Trophoblast cell (in vitro differentiated cells and primary cell): ENCODE data around the gene KRTAP29-1.
"Not testable (repeated sequence)": the region's sequence is repeated elsewhere in the genome, so short reads cannot be mapped to it uniquely, and the experiment has no call there.

Experiments
- DNase-seq, 2 donors: peaks; one replicate each; pipeline ENCODE4 v3.0.0-alpha.2; 2016
- H2AFZ ChIP-seq: 2 replicates; pipeline ENCODE4 v1.6.1; 2013; ENCODE audit warnings: low read length, moderate library complexity, mild to moderate bottlenecking; ENCODE audit not compliant: insufficient read depth, poor library complexity
- H2AK5ac ChIP-seq: 2 replicates; pipeline ENCODE4 v1.6.1; 2013; ENCODE audit warnings: mild to moderate bottlenecking, low read length
- H2BK120ac ChIP-seq: 2 replicates; pipeline ENCODE4 v1.6.1; 2013; ENCODE audit warnings: low read length, mild to moderate bottlenecking, moderate library complexity; ENCODE audit not compliant: insufficient read depth, poor library complexity
- H2BK12ac ChIP-seq: 2 replicates; pipeline ENCODE4 v1.6.1; 2013; ENCODE audit warnings: mild to moderate bottlenecking, low read length, moderate library complexity
- H2BK5ac ChIP-seq: 2 replicates; pipeline ENCODE4 v1.6.1; 2013; ENCODE audit warnings: low read length, low read depth, moderate library complexity, mild to moderate bottlenecking; ENCODE audit not compliant: poor library complexity
- H3K14ac ChIP-seq: 2 replicates; pipeline ENCODE4 v1.6.1; 2013; ENCODE audit warnings: mild to moderate bottlenecking, low read length
- H3K18ac ChIP-seq: 2 replicates; pipeline ENCODE4 v1.6.1; 2013; ENCODE audit warnings: mild to moderate bottlenecking, low read length
- H3K23ac ChIP-seq: 2 replicates; pipeline ENCODE4 v1.6.1; 2013; ENCODE audit warnings: low read length
- H3K27ac ChIP-seq: 2 replicates; pipeline ENCODE4 v1.5.1; 2013; ENCODE audit warnings: low read depth, mild to moderate bottlenecking, inconsistent platforms, low read length, moderate library complexity
- H3K27me3 ChIP-seq: 2 replicates; pipeline ENCODE4 v1.6.1; 2013; ENCODE audit warnings: inconsistent platforms, mild to moderate bottlenecking, low read length, moderate library complexity; ENCODE audit not compliant: insufficient read depth
- H3K36me3 ChIP-seq, 2 experiments: 1 replicate in 1 of 2; 2 replicates in 1 of 2; pipeline ENCODE4 v1.6.1; 2013; ENCODE audit warnings: low read length in 2 of 2, mild to moderate bottlenecking in 2 of 2, moderate library complexity in 1 of 2; ENCODE audit not compliant: insufficient read depth in 2 of 2, control insufficient read depth in 1 of 2
- H3K4ac ChIP-seq: 2 replicates; pipeline ENCODE4 v1.6.1; 2013; ENCODE audit warnings: low read depth, mild to moderate bottlenecking, low read length, moderate library complexity
- H3K4me1 ChIP-seq, 2 experiments: 1 replicate in 1 of 2; 2 replicates in 1 of 2; pipeline ENCODE4 v1.6.1; 2013; ENCODE audit warnings: low read length in 2 of 2, mild to moderate bottlenecking in 2 of 2, moderate library complexity in 1 of 2; ENCODE audit not compliant: insufficient read depth in 2 of 2, control insufficient read depth in 1 of 2
- H3K4me2 ChIP-seq: 2 replicates; pipeline ENCODE4 v1.6.1; 2013; ENCODE audit warnings: inconsistent platforms, mild to moderate bottlenecking, low read length, moderate library complexity
- H3K4me3 ChIP-seq: 2 replicates; pipeline ENCODE4 v1.5.1; 2013; ENCODE audit warnings: mild to moderate bottlenecking, low read depth, low read length, inconsistent platforms
- H3K79me1 ChIP-seq: one replicate; pipeline ENCODE4 v1.6.1; 2013; ENCODE audit warnings: low read length
- H3K79me2 ChIP-seq: 2 replicates; pipeline ENCODE4 v1.6.1; 2013; ENCODE audit warnings: low read length, mild to moderate bottlenecking; ENCODE audit not compliant: control insufficient read depth, insufficient read depth, poor library complexity
- H3K9ac ChIP-seq: 2 replicates; pipeline ENCODE4 v1.6.1; 2013; ENCODE audit warnings: mild to moderate bottlenecking, low read length
- H3K9me3 ChIP-seq: 2 replicates; pipeline ENCODE4 v1.6.1; 2013; ENCODE audit warnings: low read depth, mild to moderate bottlenecking, control low read depth, inconsistent platforms, low read length; ENCODE audit not compliant: insufficient read depth
- H4K12ac ChIP-seq: 2 replicates; pipeline ENCODE4 v1.6.1; 2013; ENCODE audit warnings: low read depth, mild to moderate bottlenecking, low read length, moderate library complexity
- H4K8ac ChIP-seq: 2 replicates; pipeline ENCODE4 v1.6.1; 2013; ENCODE audit warnings: low read depth, mild to moderate bottlenecking, low read length, moderate library complexity
- H4K91ac ChIP-seq: one replicate; pipeline ENCODE4 v1.6.1; 2013; ENCODE audit warnings: low read depth, mild to moderate bottlenecking, low read length, moderate library complexity
- WGBS: extraction: QIAGEN DNeasy Blood & Tissue Kit; methylation state at CpG from one replicate; pipeline ENCODE4 v1.1.7; 2013; ENCODE audit warnings: missing lambda C conversion rate; ENCODE audit not compliant: insufficient read length, insufficient coverage; ENCODE audit errors: extremely low coverage; 5-methylcytosine and 5-hydroxymethylcytosine counted together

The KRTAP29-1 gene

DNA sequence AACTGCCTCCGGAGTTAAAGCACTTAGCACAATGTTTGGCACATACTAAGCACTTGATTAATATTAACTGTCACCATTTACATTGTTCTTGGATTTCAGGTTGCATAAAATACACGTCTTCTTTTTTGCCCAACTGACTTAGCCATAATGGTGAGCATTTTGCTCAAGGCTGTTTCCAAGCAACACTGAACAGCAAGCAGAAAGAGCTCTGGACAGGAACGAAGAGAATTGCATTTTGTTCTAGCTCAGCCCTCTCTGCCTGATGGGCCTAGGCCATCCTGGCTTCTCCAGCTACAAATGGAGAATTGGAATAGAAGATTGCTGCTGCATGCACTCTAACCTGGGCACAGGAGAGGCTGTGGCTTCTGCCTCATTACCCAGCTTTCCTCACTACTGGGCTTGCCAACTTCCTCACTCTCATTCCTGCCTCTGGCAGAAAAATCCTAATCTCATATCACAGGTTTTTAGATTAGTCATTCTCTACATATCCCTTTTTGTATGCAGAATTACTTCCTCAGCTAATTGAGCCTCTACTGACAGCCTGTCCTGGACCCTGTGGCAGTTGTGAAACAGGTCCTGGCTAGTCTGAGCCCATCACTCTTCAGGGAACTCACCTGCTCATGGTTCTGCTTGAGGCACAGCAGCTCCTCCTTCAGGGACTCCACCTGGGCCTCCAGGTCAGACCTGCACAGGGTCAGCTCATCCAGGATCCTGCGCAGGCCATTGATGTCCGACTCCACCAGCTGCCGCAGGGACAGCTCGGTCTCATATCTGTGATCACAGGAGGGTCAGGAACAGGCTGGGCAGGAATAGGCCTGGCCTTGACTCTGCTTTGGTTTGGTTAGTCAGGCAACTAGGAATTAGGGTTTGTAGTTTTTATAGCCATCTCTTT, 45.5 kb upstream of the KRTAP29-1 start:
- Histone ChIP-seq H3K79me1 (peaks cover 3% of the 10 kb centered on the region), H3K27ac (no peak overlapping the region), H3K27me3 (no peaks in the 10 kb centered on the region), H2BK5ac (no peak overlapping the region), H3K14ac (no peak overlapping the region), H3K9me3 (no peaks in the 10 kb centered on the region), H2BK120ac (no peak overlapping the region), H4K8ac (no peak overlapping the region), H3K9ac (no peak overlapping the region), H3K4me3 (no peak overlapping the region), H3K79me2 (no peaks in the 10 kb centered on the region), H4K91ac (no peak overlapping the region), H2AK5ac (no peak overlapping the region), H2BK12ac (no peak overlapping the region), H2AFZ (no peak overlapping the region), H3K18ac (no peak overlapping the region), H3K23ac (no peak overlapping the region), H3K4me2 (no peak overlapping the region), H3K36me3 (no peaks in the 10 kb centered on the region), H3K4me1 (no peaks in the 10 kb centered on the region), H4K12ac (no peak overlapping the region), H3K4ac (no peak overlapping the region)
- no CpG with 5 or more reads among the region's 7 CpGs for WGBS
- peak; percentile 77 to 81 for DNase-seq

DNA sequence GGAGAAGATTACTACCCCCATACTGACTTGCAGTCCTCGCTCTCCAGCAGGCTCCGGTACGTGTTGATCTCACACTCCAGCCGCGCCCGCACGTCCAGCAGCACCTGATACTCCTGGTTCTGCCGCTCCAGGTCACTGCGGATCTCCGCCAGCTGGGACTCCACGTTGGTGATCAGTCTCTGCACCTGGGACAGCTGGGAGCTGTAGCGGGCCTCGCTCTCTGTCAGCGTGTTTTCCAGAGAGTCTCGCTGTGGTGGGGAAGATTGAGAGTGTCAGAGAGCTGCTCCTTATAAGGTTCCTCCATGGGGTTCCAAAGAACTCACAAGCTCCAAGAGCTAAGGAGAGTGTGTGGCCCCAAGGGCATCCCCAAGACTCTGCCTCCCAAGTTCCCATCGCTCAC, 43.8 kb upstream of the KRTAP29-1 start:
- not testable (repeated sequence) for H3K9ac ChIP-seq, H2BK5ac ChIP-seq, H3K4ac ChIP-seq, H4K8ac ChIP-seq, H3K9me3 ChIP-seq, H3K27ac ChIP-seq, H2AK5ac ChIP-seq, H4K12ac ChIP-seq, H3K23ac ChIP-seq, H3K18ac ChIP-seq, H3K27me3 ChIP-seq, H3K79me1 ChIP-seq, H3K4me2 ChIP-seq, H3K4me3 ChIP-seq, H2AFZ ChIP-seq, H2BK120ac ChIP-seq, H4K91ac ChIP-seq, H3K4me1 ChIP-seq, H3K14ac ChIP-seq, H3K79me2 ChIP-seq, H3K36me3 ChIP-seq, H2BK12ac ChIP-seq
- no CpG with 5 or more reads among the region's 16 CpGs for WGBS
- peak in 1 of 2 donors; percentile 28 for DNase-seq

DNA sequence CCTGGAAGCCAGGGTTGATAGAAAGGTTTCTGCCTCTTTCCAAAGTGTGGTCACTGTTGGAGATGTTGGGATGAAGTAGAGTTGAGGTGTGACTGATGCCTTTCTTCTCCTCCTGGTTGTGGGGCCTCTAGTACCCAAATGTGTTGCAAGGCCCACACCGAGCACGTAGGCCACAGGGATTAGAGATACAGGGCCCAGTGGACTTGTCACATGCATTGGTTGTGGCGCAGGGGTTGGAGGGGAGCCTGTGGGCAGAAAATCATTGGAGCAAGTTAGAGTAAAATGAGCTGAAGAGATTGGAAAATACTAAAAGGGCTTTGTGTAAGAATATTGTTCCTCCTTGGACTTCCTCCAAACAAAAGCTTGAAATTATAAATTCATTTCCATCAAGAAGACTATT, 43.3 kb upstream of the KRTAP29-1 start:
- H4K91ac ChIP-seq, result no peak overlapping the region

DNA sequence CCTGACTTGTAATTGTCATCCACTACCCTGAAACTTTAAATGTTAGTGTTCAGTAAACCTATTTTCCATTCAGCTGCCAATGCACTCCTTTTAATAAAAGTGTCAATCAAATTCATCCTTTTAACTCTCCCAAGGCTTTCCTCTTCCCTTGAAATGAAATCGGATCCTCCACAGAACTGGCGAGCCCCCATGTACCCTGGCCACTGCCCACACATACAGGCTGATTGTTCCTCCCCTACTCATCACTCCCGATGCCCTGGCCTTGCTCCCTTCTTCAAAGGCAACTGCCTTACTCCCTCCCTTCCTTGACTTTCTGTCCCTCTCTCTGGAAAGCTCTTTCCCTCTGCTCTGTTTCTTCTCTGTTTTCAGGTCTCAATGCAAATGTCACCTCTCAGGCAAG, 40.4 kb upstream of the KRTAP29-1 start:
- H3K27me3 ChIP-seq, result no peaks in the 10 kb centered on the region
- no CpG with 5 or more reads among the region's 3 CpGs for WGBS
- H4K12ac ChIP-seq, result no peak overlapping the region
- peaks cover 2% of the 10 kb centered on the region for H3K79me2 ChIP-seq
- H2AFZ ChIP-seq, result no peak overlapping the region
- H3K4me3 ChIP-seq, result no peak overlapping the region
- H2AK5ac ChIP-seq, result no peak overlapping the region
- H3K36me3 ChIP-seq, result no peaks in the 10 kb centered on the region
- H3K9ac ChIP-seq, result no peak overlapping the region
- no peak overlapping the region for H4K8ac ChIP-seq
- peaks cover 1% of the 10 kb centered on the region for H3K79me1 ChIP-seq
- H3K4me2 ChIP-seq, result no peak overlapping the region
- no peak overlapping the region for H3K18ac ChIP-seq
- H3K14ac ChIP-seq, result no peak overlapping the region
- H3K4me1 ChIP-seq, result peaks cover 3 to 5% of the 10 kb centered on the region in 2 experiments
- H3K23ac ChIP-seq, result no peak overlapping the region
- H2BK5ac ChIP-seq, result no peak overlapping the region
- no peak overlapping the region for H2BK120ac ChIP-seq
- no peak overlapping the region for H2BK12ac ChIP-seq
- no peak overlapping the region for H3K4ac ChIP-seq
- DNase-seq, result no peak
- no peak overlapping the region for H3K27ac ChIP-seq
- no peak overlapping the region for H4K91ac ChIP-seq
- H3K9me3 ChIP-seq, result peaks cover 3% of the 10 kb centered on the region

More for the DNA sequence above, 43.3 kb upstream of the KRTAP29-1 start:
- Histone ChIP-seq H3K27me3 (no peaks in the 10 kb centered on the region), H3K9ac (no peak overlapping the region), H2AFZ (no peak overlapping the region), H3K9me3 (peaks cover 3% of the 10 kb centered on the region), H3K18ac (no peak overlapping the region), H3K4me2 (no peak overlapping the region), H3K14ac (no peak overlapping the region), H2BK120ac (no peak overlapping the region), H3K4me1 (no peaks in the 10 kb centered on the region), H3K23ac (no peak overlapping the region), H3K27ac (no peak overlapping the region), H3K4ac (no peak overlapping the region), H3K36me3 (no peaks in the 10 kb centered on the region), H2AK5ac (no peak overlapping the region), H3K79me1 (peaks cover 3% of the 10 kb centered on the region), H4K12ac (no peak overlapping the region), H3K4me3 (no peak overlapping the region), H4K8ac (no peak overlapping the region), H3K79me2 (no peaks in the 10 kb centered on the region), H2BK5ac (no peak overlapping the region), H2BK12ac (no peak overlapping the region)
- DNase-seq, result no peak
- no CpG with 5 or more reads among the region's 3 CpGs for WGBS
